HG03280 (cell line): ENCODE measurements around the gene YIF1A.
A peak's percentile ranks its signal among the peaks of the same experiment; 100 is the strongest.
"Not testable (repeated sequence)": the region's sequence is repeated elsewhere in the genome, so short reads cannot be mapped to it uniquely, and the experiment has no call there.

ENCODE experiments used
- ATAC-seq: cut with Tn5 transposase; IDR thresholded peaks from one replicate; pipeline ENCODE4 v1.9.1; 2021; ENCODE audit warnings: mild to moderate bottlenecking, moderate library complexity; ENCODE audit not compliant: unreplicated experiment

YIF1A gene

DNA sequence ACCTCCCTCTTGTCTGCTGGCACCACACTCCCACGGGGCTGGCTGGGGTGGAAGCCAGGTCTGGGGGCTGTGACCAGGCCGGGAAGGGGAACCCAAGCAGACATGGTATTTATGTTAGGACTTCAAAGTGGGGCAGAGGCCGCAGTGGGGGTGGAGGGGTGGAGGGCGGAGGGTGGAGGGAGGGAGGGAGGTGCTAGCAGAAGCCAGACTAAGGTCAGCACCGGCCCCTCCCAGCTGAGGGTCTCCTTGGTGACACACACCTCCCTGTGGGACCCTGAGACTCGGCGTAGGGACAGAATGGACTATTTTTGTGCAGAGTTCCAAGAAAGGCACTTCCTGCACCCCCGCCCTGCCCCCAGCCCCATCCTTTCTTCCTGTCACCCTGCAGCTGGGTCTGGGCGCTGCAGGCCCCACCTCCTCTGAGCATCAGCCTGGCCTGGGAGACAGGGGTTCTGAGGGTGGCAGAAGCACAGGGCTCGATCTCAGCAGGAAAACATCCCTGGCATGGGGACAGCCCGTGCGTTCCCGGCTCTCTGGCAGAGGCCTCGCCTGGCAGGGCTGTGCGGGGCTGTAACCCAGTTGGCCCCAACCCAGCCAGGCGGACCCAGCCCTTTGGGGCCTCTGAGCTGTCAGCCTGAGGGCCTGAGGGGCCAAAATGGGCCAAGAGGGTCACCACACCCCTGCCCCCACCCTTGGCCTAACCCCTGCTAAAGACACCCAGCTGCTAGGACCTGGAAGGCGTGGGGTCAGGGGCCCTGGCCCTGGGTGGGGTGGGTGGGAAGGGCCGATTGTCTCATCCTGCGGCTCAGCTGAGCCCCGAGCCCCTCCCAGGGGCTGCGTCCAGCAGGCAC is 37.5 kb upstream of the YIF1A start:
- no peak for ATAC-seq

DNA sequence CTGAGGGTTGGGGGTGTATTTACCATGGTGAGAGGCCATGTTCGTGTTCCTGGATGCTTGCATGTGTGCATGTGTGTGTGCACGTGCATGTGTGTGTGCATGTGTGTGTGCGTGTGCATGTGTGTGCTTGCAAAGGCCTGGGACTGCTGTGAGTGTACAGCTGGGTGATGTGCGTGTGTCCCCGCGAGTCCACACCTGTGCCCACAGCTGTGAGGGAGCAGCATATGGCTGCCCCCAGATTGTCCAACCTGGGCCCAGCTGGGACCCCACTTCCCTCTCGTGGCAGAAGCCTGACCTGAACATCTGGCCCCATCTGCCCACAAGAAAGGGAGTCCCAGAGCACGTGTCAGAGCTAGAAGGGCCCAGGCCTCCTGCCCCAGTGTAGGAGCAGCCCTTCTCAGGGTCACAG is 36.3 kb upstream of the YIF1A start:
- ATAC-seq = no peak

DNA sequence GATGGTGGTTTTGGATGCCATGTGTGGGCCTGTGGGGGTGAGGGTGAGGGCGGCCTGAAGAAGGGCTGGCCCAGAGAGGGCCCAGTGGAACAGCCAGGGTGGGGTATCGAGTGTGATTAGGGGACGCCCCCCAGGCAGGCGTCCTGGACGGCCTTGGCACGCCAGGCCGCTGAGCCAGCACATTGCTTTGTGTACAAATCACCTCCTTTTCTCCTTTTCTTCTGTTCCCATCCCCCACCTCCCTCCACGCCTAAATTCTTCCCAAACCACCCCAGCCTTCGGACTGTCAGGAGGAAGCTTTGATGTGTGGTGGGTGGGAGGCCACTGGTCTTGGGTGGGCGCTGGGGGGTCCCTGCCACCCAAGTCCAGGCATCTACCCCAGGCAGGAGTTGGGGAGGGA is 35.7 kb upstream of the YIF1A start:
- ATAC-seq = no peak

DNA sequence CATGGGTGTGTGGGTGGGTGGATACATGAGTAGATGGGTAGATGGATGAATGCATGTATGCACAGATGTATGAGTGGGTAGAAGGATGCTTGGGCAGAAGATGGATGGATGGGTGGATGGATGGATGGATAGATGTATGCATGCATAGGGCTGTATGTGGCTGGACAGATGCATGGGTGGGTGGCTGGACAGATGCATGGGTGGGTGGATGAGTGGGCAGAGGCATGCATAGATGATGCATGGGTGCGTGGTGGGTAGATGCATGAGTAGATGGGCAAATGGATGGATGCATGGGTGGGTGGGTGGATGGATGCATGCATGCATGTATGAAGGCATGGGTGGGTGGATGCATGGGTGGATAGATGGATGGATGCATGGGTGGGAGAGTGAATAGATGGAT is 34.7 kb upstream of the YIF1A start:
- ATAC-seq = no peak

DNA sequence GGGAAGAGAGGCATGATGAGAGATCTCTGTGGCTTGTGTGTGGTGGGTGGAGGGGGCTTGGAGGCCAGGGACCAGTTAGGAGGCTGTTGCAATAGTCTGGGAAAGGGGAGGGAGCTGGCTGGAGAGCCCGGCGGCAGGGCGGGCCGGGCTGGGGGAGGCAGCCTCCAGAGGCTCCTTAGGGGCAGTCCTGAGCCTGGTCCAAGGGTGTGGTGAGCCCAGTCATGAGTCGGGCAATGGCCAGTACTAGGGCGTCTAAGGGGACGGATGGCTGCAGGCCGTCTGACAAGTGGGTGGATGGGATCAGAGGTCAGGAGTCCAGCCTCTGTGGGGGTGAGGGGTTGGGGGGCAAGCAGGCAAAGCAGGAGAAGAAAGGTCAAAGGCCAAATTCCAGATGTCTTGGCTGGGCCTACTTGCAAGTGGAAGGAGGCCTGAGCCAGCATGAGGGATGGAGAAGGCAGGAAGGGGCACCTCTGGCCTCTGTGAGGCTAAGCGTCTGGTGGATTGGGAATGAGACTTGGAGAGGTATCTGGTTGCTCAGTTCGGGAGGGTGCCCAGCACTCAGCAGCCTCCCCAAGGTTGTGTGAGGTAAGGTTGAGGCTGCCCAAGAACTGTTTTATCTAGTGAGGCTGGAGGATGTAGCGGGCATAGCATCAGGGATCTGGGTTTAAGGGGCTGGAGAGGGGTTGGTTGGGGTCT is 33.9 kb upstream of the YIF1A start:
- ATAC-seq = no peak

DNA sequence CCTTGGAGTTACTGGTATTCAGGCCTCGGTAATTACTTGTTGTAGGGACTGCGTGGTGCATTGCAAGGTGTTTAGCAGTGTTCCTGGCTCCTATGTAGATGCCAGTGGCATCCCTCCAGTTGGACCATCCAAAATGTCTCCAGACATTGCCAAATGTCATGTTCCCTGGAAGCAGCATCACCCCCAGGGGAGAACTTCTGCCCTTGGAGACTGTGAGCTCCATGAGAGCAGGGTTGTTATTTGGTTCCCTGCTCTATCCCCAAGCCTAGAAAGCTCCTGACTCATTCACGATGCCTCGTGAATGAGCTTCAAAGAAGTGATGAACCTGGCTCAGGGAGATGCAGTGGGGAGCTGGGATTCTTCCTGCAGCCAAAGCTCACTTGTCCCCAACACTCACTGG is 32.7 kb upstream of the YIF1A start:
- ATAC-seq = no peak

DNA sequence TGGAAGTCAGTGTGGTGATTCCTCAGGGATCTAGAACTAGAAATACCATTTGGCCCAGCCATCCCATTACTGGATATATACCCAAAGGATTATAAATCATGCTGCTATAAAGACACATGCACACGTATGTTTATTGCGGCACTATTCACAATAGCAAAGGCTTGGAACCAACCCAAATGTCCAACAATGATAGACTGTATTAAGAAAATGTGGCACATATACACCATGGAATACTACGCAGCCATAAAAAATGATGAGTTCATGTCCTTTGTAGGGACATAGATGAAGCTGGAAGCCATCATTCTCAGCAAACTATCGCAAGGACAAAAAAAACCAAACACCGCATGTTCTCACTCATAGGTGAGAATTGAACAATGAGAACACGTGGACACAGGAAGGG is 31.8 kb upstream of the YIF1A start:
- ATAC-seq = not testable (repeated sequence)

DNA sequence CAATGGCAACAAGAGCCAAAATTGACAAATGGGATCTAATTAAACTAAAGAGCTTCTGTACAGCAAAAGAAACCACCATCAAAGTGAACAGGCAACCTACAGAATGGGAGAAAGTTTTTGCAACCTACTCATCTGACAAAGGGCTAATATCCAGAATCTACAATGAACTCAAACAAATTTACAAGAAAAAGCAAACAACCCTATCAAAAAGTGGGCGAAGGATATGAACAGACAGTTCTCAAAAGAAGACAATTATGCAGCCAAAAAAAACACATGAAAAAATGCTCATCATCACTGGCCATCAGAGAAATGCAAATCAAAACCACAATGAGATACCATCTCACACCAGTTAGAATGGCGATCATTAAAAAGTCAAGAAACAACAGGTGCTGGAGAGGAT is 31.3 kb upstream of the YIF1A start:
- not testable (repeated sequence) for ATAC-seq

DNA sequence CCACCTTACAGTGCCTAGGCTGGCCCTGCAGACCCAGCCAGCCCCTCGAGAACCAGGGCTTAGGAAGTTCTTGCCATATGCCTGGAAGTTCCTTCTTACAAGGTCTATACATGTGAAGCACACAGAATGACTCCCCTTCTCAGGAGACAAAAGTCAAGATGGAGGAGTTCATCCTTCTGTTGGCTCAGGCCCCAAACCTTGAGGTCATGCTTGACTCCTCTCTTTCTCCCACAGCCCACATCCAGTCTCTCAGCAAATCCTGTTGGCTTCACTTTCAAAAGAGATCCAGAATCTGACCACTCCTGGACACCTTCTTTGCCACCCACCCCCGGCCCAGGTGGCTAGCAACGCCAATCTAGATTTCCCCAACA is 29.6 kb upstream of the YIF1A start:
- no peak for ATAC-seq

DNA sequence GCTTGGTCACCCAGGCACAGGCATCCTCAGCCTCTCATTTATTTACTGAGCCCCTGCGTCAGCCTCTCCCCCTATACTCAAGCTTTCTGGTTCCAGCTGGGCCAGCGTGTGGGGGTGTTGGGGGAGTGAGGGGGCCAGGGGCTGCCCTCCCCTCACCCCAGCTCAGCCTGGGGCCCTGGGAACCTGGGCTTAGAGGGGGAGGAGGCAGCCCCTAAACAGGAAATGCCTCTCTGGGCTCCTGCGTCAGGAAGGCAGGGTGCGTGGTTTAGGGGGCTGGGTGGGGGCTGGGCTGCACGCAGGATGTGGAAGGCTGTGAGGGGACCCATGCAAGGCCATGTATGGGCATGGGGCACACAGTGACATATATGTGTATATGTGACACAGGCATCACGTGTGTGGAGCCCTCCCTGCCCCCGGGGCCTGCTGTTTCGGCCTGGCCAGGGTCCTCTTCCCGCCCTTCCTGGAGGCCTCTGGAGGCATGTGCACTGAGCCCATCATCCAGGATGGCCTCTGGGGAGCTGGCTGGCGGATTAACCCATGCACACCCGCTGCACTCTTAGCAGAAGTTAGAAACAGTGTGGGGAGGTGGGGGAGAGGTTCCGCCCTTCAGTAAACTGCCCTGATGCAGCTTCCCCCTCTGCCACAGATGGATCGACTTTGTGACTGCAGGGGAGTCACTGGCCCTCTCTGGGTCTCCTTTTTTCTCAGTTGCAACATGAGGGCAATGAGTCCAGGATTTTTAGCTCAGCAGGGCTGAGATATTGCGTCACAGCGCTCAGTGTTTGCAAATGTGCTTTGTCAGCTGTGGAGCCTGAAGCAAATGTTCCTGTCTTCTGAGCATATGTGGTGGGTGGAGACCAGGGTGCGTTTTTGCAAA is 29.0 kb upstream of the YIF1A start:
- no peak for ATAC-seq

DNA sequence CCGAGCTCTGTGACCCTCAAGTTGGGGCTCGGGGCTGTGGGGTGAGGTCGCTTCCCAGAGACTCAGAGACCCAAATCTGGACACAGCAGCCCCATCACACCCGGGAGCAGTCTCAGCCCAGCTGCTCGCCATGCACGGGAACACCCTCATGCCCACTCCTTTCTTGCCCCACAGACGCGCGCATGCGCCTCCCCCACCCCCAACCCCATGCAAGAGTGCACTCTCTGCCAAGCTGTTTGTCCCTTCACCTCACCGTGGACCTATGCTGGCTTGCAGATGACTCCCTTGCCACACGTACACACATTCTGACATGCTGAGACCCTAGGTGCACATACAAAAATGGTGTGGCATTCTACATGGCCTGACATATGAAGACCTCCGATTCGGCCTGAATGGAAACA is 28.4 kb upstream of the YIF1A start:
- no peak for ATAC-seq

DNA sequence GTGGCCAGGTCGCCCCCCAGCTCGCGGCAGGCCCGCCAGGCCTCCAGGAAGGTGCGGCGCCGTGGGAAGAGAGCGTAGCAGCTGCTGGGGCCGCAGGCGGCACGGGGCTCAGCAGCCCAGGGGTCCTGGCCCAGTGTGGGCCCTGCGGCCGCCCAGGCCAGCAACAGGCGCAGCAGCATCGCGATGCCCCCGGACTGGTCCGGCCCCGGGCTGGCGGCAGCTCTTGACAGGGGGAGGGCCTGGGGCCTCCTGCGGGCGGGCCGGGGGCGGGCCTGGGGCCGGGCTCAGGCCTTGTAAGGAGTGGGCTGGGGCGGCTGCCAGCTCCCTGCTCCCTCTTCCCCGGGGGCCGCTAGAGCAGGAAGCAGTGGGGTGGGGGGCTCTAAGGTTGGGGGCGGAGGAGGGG is 27.9 kb upstream of the YIF1A start, which contains the start of gene CD248:
TSS of gene CD248 (minus strand) at position 196 of the 403 bp plus-strand sequence. CDS start at position 179, 17 bp downstream.
- no peak for ATAC-seq

DNA sequence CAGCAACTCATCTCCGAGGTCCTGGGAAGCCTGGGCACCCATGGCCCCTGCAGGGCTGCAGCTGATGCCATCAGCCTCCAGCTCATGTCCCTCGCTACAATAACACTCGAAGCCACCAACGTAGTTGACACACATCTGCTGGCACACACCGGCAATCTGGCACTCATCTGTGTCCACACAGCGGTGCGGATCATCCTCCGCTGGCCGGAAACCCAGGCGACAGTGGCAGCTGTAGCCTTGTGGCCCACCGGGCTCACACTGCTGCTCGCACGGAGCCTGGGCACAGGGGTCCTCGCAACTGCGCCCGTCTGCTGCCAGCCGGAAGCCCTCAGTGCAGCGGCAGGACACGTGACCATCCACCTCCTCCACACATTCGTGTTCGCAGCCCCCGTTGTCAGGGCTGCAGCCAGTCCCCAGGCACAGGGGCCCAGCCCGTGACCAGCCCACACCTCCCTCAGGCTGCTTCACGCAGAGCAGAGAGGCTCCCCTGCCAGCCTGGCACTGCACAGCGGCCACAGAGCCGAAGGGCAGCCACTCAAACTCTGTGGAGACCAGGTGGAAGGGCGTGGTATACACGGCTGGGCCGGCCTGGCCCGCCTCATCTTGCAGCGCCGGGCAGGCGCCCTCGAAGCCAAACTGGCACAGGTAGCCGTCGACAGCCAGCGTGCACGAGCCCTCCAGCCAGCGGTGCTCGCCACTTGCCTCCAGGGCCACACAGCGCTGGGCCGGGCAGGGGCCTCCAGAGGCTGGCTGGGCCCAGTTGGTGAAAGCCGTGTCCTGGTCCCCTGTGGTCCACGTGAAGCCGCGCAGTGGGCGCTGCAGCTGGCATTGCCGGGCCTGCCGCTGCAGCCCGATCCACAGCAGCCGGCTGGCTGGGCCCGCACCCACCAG is 27.2 kb upstream of the YIF1A start:
- ATAC-seq = no peak

DNA sequence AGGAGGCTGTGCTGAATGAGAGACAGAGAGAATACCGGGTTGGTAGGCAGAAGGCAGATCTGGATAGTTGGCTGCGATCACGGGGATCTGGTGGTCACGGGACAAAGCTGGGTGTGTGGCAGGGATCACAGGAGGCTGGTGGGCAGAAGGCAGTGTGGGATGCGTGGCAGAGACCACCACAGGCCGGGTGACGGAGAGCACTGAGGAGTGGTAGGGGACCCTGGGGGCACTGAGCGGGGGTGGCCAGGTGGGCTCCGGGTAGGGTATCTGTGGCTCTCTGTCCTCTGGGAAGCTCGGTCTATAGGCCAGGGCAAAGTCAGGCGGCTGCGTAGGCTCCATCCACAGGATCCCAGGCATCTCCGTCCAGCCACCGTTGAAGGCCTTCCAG is 26.5 kb upstream of the YIF1A start:
- ATAC-seq = no peak

DNA sequence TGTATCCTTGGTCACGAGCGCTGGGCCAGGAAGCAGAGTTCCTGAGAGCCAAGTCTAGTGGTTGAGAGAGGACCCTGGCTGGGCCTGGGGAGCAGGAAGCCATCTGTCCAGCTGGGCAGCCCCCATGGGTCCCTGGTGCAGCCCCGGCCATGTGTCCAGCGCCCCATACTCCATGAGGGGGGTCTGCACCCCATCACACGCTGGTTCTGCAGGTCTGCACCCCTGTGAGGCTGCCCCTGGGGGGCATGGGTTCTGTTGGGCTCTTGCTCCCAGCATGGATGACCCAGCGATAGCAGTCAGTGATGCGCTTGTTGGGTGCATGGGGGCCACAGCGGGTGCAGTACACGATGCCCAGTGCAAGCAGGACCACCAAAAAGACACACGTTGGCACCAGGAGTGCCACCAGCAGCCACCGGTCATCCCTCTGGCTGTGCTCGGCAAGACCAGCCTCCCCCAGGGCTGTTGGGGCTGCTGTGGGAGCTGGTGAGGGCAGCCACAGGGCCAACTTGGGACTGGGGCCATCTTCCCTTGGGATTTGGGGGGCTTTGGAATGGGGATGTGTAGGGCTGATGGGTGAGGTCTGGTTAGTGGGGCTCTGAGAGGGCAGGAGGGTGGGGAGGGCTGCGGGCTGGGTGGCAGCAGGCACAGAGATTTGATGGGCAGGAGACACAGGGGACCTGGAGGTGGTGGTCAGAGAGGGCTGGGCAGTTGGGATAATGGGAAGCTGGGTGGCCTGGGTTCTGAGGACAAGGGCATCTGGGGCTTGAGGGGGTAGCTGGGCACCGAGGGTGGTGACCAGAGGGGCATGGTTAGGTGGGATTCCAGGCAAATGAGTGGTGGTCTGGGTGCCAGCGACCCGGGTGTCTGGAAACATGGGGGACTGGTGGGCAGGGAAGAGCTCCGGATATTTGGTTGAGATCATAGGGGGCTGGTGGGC is 25.9 kb upstream of the YIF1A start:
- ATAC-seq = no peak

DNA sequence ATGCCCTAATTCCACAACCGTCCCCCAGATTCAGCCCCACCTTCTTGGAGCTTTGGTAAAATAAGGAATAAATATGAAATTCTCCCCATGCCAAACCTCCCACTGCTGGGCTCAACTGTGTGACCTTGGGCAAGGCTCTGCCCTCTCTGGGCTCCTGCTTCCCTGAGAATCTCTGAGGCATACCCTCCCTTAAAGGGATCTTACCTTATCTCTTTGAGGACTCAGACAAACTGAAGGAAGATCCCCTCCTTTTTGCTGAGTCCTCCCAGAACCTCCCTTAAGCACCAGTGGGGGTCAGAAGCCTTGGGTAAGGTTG is 25.2 kb upstream of the YIF1A start:
- ATAC-seq = no peak

DNA sequence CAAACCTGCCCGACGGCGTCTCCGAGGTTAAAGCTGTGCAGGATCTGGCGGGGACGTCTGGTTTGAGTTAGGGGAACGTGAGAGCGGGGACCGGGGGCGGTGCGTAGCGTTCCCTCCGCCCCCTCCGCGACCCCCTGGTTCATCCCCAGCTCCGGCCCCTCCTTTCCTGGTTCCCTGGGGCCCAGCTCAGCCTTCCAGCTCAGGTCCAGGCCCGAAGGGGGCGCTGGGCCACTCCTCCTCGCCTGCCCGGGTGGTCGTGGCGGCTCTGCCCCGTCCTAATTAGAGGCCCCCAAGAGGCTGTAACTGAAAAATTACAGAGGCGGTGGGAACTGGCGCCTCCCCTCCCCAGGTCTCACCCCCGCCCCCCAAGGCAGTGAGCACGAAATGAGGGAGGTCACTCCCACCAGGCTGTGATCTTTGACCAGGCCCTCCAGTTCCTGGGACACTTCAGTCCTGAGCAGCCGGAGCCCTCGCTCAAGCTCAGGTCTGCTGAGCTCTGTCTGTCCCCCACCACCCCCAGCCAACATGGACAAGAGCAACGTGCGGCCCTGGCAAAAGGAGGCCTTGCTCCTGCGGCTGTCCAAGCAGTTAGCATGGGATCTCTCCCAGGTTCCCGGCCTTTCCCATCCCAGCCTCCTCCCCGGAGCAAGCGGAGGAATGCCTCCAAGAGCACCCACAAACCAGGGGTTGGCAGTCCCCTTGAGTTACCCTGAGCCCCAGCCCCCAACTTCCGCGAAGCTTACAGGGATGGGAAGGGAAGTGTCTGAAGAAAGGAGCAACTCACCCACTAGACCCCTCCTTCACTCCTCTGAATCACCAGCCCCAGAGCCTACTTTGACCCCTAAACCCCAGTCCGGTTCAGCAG is 24.6 kb upstream of the YIF1A start:
- no peak for ATAC-seq

DNA sequence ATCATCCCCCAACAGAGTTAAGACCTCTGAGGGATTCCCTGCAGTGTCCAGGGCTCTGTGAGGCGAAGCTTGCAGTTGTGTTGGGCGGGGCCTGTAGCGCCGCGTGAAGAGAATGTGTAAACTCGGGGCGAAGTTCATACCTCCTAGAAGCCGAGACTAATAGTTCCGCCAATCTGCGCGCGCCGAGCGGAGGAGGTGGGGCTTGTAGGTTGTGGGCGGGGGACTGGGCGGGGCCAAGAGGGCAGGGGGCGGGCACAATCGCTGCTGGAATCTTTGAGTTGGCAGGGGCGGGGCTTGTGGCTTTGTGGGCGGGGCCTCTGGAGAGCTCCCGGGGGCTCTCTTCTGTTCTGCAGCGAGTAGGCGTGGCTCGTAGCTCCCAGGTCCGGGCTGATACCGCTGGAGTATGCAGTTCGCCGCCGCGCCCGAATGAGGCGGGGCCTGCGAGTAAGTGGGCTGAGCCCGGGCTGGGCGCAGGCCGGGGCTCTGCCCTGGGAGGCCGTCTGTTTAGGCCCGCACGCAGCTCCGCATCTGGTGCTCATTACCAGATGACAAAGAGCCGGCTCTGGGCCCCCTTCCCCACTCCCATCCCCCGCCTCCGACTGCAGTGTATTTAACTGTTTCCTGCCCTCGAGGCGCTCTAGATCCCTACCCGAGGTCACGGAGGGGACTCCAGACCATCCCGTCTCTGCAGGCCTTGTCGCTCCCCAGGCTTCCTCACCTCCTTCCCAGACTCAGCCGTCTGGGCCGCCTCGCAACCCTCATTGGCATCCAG is 23.8 kb upstream of the YIF1A start:
- ATAC-seq = peak; percentile 58
